H9 (cell line): ENCODE results near the gene ZNF2. TPM values are rescaled to one million over a fixed set of nuclear protein-coding genes. Genes with fewer than 3 reads are reported as not detected.

Experiments
- DNase-seq: peaks from one replicate; pipeline ENCODE4 v3.0.0-alpha.2; 2017
- H2AFZ ChIP-seq: one replicate; pipeline ENCODE4 v1.6.1; 2013; ENCODE audit warnings: mild to moderate bottlenecking, low read length, control low read depth, moderate library complexity
- H2AK5ac ChIP-seq: 2 replicates; pipeline ENCODE4 v1.6.1; 2013; ENCODE audit warnings: low read length, control low read depth, mixed read lengths; ENCODE audit not compliant: insufficient read length
- H2BK120ac ChIP-seq: one replicate; pipeline ENCODE4 v1.6.1; 2013; ENCODE audit warnings: low read depth, mild to moderate bottlenecking, low read length, control low read depth, inconsistent platforms; ENCODE audit not compliant: poor library complexity, severe bottlenecking
- H2BK12ac ChIP-seq: 2 replicates; pipeline ENCODE4 v1.6.1; 2013; ENCODE audit warnings: low read length, control low read depth, mixed read lengths, low read depth; ENCODE audit not compliant: insufficient read length
- H2BK15ac ChIP-seq: 2 replicates; pipeline ENCODE4 v1.6.1; 2013; ENCODE audit warnings: low read depth, low read length, control low read depth
- H2BK20ac ChIP-seq: one replicate; pipeline ENCODE4 v1.6.1; 2013; ENCODE audit warnings: low read depth, mild to moderate bottlenecking, low read length, control low read depth, inconsistent platforms; ENCODE audit not compliant: poor library complexity, severe bottlenecking
- H2BK5ac ChIP-seq: 2 replicates; pipeline ENCODE4 v1.6.1; 2013; ENCODE audit warnings: low read length, control low read depth, mixed read lengths; ENCODE audit not compliant: insufficient read length
- H3K14ac ChIP-seq: 2 replicates; pipeline ENCODE4 v1.6.1; 2013; ENCODE audit warnings: low read length, control low read depth; ENCODE audit not compliant: insufficient read depth
- H3K18ac ChIP-seq: 2 replicates; pipeline ENCODE4 v1.6.1; 2013; ENCODE audit warnings: low read depth, mild to moderate bottlenecking, mixed read lengths, low read length, control low read depth; ENCODE audit not compliant: insufficient read length
- H3K23ac ChIP-seq: 2 replicates; pipeline ENCODE4 v1.6.1; 2013; ENCODE audit warnings: low read length, control low read depth, mixed read lengths, low read depth; ENCODE audit not compliant: insufficient read length
- H3K23me2 ChIP-seq: 2 replicates; pipeline ENCODE4 v1.6.1; 2013; ENCODE audit warnings: low read depth, mild to moderate bottlenecking, mixed read lengths, low read length, control low read depth; ENCODE audit not compliant: insufficient read length, poor library complexity, severe bottlenecking
- H3K27ac ChIP-seq: 2 replicates; pipeline ENCODE4 v1.5.1; 2013; ENCODE audit warnings: low read length, control low read depth, mixed read lengths, low read depth; ENCODE audit not compliant: insufficient read length
- H3K27me3 ChIP-seq: 2 replicates; pipeline ENCODE4 v1.6.1; 2013; ENCODE audit warnings: low read length, control low read depth, inconsistent platforms; ENCODE audit not compliant: insufficient read depth
- H3K4ac ChIP-seq: 2 replicates; pipeline ENCODE4 v1.6.1; 2013; ENCODE audit warnings: low read depth, mild to moderate bottlenecking, control low read depth, inconsistent platforms, low read length, moderate library complexity
- H3K4me1 ChIP-seq: 2 replicates; pipeline ENCODE4 v1.6.1; 2013; ENCODE audit warnings: low read length, control low read depth, inconsistent platforms; ENCODE audit not compliant: insufficient read depth
- H3K4me2 ChIP-seq: 2 replicates; pipeline ENCODE4 v1.6.1; 2013; ENCODE audit warnings: low read length, control low read depth, mixed read lengths; ENCODE audit not compliant: insufficient read length, insufficient read depth
- H3K56ac ChIP-seq: 2 replicates; pipeline ENCODE4 v1.6.1; 2013; ENCODE audit warnings: low read depth, mild to moderate bottlenecking, mixed read lengths, low read length, control low read depth; ENCODE audit not compliant: insufficient read length
- H3K79me1 ChIP-seq: 2 replicates; pipeline ENCODE4 v1.6.1; 2013; ENCODE audit warnings: low read depth, mild to moderate bottlenecking, moderate library complexity, low read length, control low read depth, inconsistent platforms; ENCODE audit not compliant: insufficient read depth, poor library complexity, severe bottlenecking
- H3K79me2 ChIP-seq: 2 replicates; pipeline ENCODE4 v1.6.1; 2013; ENCODE audit warnings: low read length, control low read depth, inconsistent platforms; ENCODE audit not compliant: insufficient read depth
- H3K9ac ChIP-seq: 2 replicates; pipeline ENCODE4 v1.6.1; 2013; ENCODE audit warnings: low read length, control low read depth, mixed read lengths; ENCODE audit not compliant: insufficient read length; ENCODE audit errors: extremely low read depth
- H3K9me3 ChIP-seq: one replicate; pipeline ENCODE4 v1.6.1; 2013; ENCODE audit warnings: low read depth, low read length, inconsistent platforms; ENCODE audit not compliant: control insufficient read depth
- H3T11ph ChIP-seq: one replicate; pipeline ENCODE4 v1.6.1; 2013; ENCODE audit warnings: mild to moderate bottlenecking, low read length, control low read depth, inconsistent platforms
- H4K20me1 ChIP-seq: one replicate; pipeline ENCODE4 v1.6.1; 2013; ENCODE audit not compliant: control insufficient read depth, insufficient read length, insufficient read depth
- H4K5ac ChIP-seq: 2 replicates; pipeline ENCODE4 v1.6.1; 2013; ENCODE audit warnings: low read depth, mild to moderate bottlenecking, mixed read lengths, low read length, control low read depth; ENCODE audit not compliant: insufficient read length
- H4K8ac ChIP-seq: replicated peaks from 2 replicates; pipeline ENCODE4 v1.6.1; 2013; ENCODE audit warnings: low read length, control low read depth, mixed read lengths, low read depth; ENCODE audit not compliant: insufficient read length
- H4K91ac ChIP-seq: 2 replicates; pipeline ENCODE4 v1.6.1; 2013; ENCODE audit warnings: low read depth, mild to moderate bottlenecking, moderate library complexity, mixed read lengths, low read length, control low read depth; ENCODE audit not compliant: insufficient read length
- H3K27ac Mint-ChIP-seq, 3 experiments: 2 replicates in 2 of 3; 3 replicates in 1 of 3; pipeline ENCODE4 v1.8.0; 2020 to 2021; ENCODE audit warnings: mixed read lengths in 3 of 3, mild to moderate bottlenecking in 1 of 3, moderate library complexity in 1 of 3
- H3K27me3 Mint-ChIP-seq: 2 replicates; pipeline ENCODE4 v1.8.0; 2021; ENCODE audit warnings: low read depth, mild to moderate bottlenecking, moderate library complexity, mixed read lengths
- H3K36me3 Mint-ChIP-seq, 3 experiments: 2 replicates in 2 of 3; 3 replicates in 1 of 3; pipeline ENCODE4 v1.8.0; 2020 to 2021; ENCODE audit warnings: low read depth in 3 of 3, mixed read lengths in 3 of 3; ENCODE audit not compliant: insufficient read depth in 1 of 3
- H3K4me1 Mint-ChIP-seq, 2 experiments: 2 replicates each; pipeline ENCODE4 v1.8.0; 2020; ENCODE audit warnings: mixed read lengths in 2 of 2
- H3K4me3 Mint-ChIP-seq, 2 experiments: 2 replicates in 1 of 2; 3 replicates in 1 of 2; pipeline ENCODE4 v1.8.0; 2020 to 2021; ENCODE audit warnings: mild to moderate bottlenecking in 2 of 2, mixed read lengths in 2 of 2, moderate library complexity in 1 of 2
- H3K9me3 Mint-ChIP-seq, 2 experiments: 2 replicates in 1 of 2; 3 replicates in 1 of 2; pipeline ENCODE4 v1.8.0; 2020; ENCODE audit warnings: mild to moderate bottlenecking in 2 of 2, mixed read lengths in 2 of 2, moderate library complexity in 1 of 2
- CTCF ChIP-seq: fragments of 200-600 bp; sonication (generic); conservative IDR thresholded peaks from 3 replicates; pipeline ENCODE4 v1.8.0; 2021; ENCODE audit warnings: antibody characterized with exemption, mild to moderate bottlenecking
- WGBS: extraction: QIAGEN DNeasy Blood & Tissue Kit; methylation state at CpG from one replicate; pipeline ENCODE4 v1.1.7; 2013; ENCODE audit warnings: missing lambda C conversion rate, low lambda C conversion rate, mixed read lengths; ENCODE audit not compliant: insufficient read length; ENCODE audit errors: extremely low coverage; 5-methylcytosine and 5-hydroxymethylcytosine counted together
- total RNA-seq: library from RNA; stranded (reverse); gene quantifications from 2 replicates; pipeline ENCODE4 v1.2.1, GENCODE V29; 2021

The ZNF2 gene
- total RNA-seq, 1 experiment from 2014 or later: 2.2 TPM

- H3K9me3 ChIP-seq: peaks cover 30% of the 10 kb centered on the region
- H3K79me1 ChIP-seq: no peaks in the 10 kb centered on the region
- no peaks in the 10 kb centered on the region for H3K4me1 ChIP-seq
- H3K4me2 ChIP-seq: peak overlapping the region; percentile 47
- no peak overlapping the region for H2BK5ac ChIP-seq
- no peak overlapping the region for H4K5ac ChIP-seq
- H2BK12ac ChIP-seq: no peak overlapping the region
- Mint-ChIP-seq H3K4me3 (peak overlapping the region; percentile 86 to 92), H3K27ac (peak overlapping the region in 1 of 3 experiments; percentile 88; a peak in 1 of 7 replicates), H3K4me1 (peaks cover 21 to 25% of the 10 kb centered on the region in 2 experiments), H3K36me3 (peaks cover 42 to 50% (median 43%) of the 10 kb centered on the region in 3 experiments), H3K27me3 (peaks cover 21% of the 10 kb centered on the region), H3K9me3 (peaks cover 40 to 41% of the 10 kb centered on the region in 2 experiments)
- peak overlapping the region; percentile 44 for H3K9ac ChIP-seq
- no peak for DNase-seq
- no peak overlapping the region for H3K56ac ChIP-seq
- H3K79me2 ChIP-seq: no peaks in the 10 kb centered on the region
- no peak overlapping the region for H3K27ac ChIP-seq
- no peak overlapping the region for H3T11ph ChIP-seq
- no peak for TF ChIP-seq CTCF
- no peak overlapping the region for H2AK5ac ChIP-seq
- no peak overlapping the region for H2BK120ac ChIP-seq
- H4K8ac ChIP-seq: no peak overlapping the region
- H2BK20ac ChIP-seq: no peak overlapping the region
- H4K20me1 ChIP-seq: no peaks in the 10 kb centered on the region
- H3K18ac ChIP-seq: no peak overlapping the region
- no CpG with 5 or more reads among the region's 6 CpGs for WGBS
- peaks cover 3% of the 10 kb centered on the region for H3K23me2 ChIP-seq
- H2BK15ac ChIP-seq: no peak overlapping the region
- H4K91ac ChIP-seq: no peak overlapping the region
- H3K27me3 ChIP-seq: peaks cover 8% of the 10 kb centered on the region
- no peak overlapping the region for H3K4ac ChIP-seq
- H3K23ac ChIP-seq: no peak overlapping the region
- H3K14ac ChIP-seq: no peak overlapping the region; the same call in 1 of the 2 replicates
- no peak overlapping the region for H2AFZ ChIP-seq
These were observed 42.5 kb downstream of the ZNF2 start for GRCh38 chr2:95208106-95208505.
